Measurements from ENCODE around the gene AMACR. TPM values are rescaled to one million over a fixed set of nuclear protein-coding genes. Genes with fewer than 3 reads are reported as not detected.

AMACR gene
- total and polyA plus RNA-seq, 2 of the 8 experiments (the other 6 are each of a cell fraction or from before 2014, with no cell fraction given) = 9.1 to 12.6 TPM

DNA sequence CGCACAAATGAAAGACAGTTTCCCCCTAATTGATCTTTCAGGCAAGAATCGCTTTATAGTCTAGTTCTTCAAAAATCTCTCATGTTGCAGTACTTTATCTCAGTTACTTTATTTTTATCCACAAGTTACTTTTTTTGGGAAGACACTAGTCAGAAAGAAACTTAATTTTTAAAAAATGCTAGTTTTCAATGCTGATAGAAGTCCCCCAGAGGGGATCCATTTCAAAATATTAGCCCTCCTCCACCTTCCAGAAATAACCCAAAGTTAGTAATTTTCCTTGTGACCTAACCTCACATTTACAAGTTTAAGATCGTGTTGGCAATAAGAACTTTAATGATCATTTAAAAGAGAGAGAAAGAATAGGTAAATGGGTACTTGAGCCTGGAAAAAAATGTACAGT is 24.1 kb upstream of the AMACR start:
- DNase-seq (ENCODE audit: low read depth in 1 of 2, low spot score in 2 of 2) = no peak
- Histone ChIP-seq H3K9me3 (ENCODE audit: insufficient read depth in 2 of 2, low read depth in 1 of 2, low read length in 1 of 2) (no peaks in the 10 kb centered on the region), H2BK20ac (ENCODE audit: low read length) (no peak overlapping the region), H4K91ac (replicated peaks; ENCODE audit: insufficient read length, low read length) (no peak overlapping the region), H3K4me2 (ENCODE audit: insufficient read depth in 1 of 2, low read depth in 2 of 2, low read length in 2 of 2) (no peak overlapping the region), H3K79me1 (ENCODE audit: low read depth, low read length) (no peaks in the 10 kb centered on the region), H2AK5ac (ENCODE audit: low read depth, low read length) (no peak overlapping the region), H2BK12ac (ENCODE audit: low read depth, low read length) (no peak overlapping the region), H3K27me3 (replicated peaks in 1 of 4; ENCODE audit: control insufficient read depth in 3 of 4, extremely low read depth in 1 of 4, insufficient read depth in 3 of 4, low read length in 3 of 4) (no peaks in the 10 kb centered on the region), H3K18ac (ENCODE audit: extremely low read depth, low read length) (no peak overlapping the region), H4K8ac (ENCODE audit: extremely low read depth, insufficient read depth, low read length) (no peak overlapping the region), H3K4ac (replicated peaks; ENCODE audit: insufficient read length, low read depth, low read length) (no peak overlapping the region), H4K20me1 (replicated peaks in 1 of 2; ENCODE audit: control insufficient read depth in 1 of 2, insufficient read depth in 2 of 2, low read length in 2 of 2) (no peaks in the 10 kb centered on the region), H3K27ac (ENCODE audit: low read depth, low read length) (no peak overlapping the region), H3K23ac (ENCODE audit: insufficient read length) (no peak overlapping the region), H2AFZ (ENCODE audit: low read length) (no peak overlapping the region), H2BK15ac (ENCODE audit: low read length) (no peak overlapping the region), H3K4me1 (replicated peaks in 1 of 4; ENCODE audit: control insufficient read depth in 3 of 4, insufficient read depth in 4 of 4, low read length in 3 of 4) (no peaks in the 10 kb centered on the region), H3K4me3 (ENCODE audit: extremely low read depth in 1 of 4, insufficient read depth in 2 of 4, low read depth in 3 of 4, low read length in 4 of 4) (no peak overlapping the region), H2BK5ac (ENCODE audit: low read depth, low read length) (no peak overlapping the region), H3K56ac (replicated peaks; ENCODE audit: insufficient read length, low read depth, low read length) (no peak overlapping the region), H2BK120ac (replicated peaks; ENCODE audit: low read depth, low read length) (no peak overlapping the region), H4K5ac (ENCODE audit: insufficient read length, low read depth, low read length) (no peak overlapping the region), H3K79me2 (ENCODE audit: control insufficient read depth in 1 of 2, insufficient read depth in 2 of 2, low read length in 2 of 2) (no peaks in the 10 kb centered on the region), H3K36me3 (ENCODE audit: control insufficient read depth in 2 of 4, insufficient read depth in 4 of 4, low read length in 3 of 4) (no peaks in the 10 kb centered on the region; a peak in 1 of 8 replicates), H3K23me2 (ENCODE audit: low read depth, low read length) (no peaks in the 10 kb centered on the region), H3K9ac (replicated peaks in 1 of 4; ENCODE audit: extremely low read depth in 1 of 4, low read depth in 3 of 4, low read length in 3 of 4) (no peak overlapping the region), H3K14ac (ENCODE audit: insufficient read length) (no peak overlapping the region)
- CTCF ChIA-PET (ENCODE audit: partially characterized antibody) = no interaction called here
- 93% methylated on average over 3 of the region's 3 CpGs; no CpG with 5 or more reads in 1 of the 2 experiments for WGBS, 2 experiments (ENCODE audit: extremely low coverage in 1 of 2, insufficient coverage in 1 of 2, insufficient read length in 1 of 2, insufficient replicate concordance in 2 of 2, low coverage in 1 of 2, low lambda C conversion rate in 2 of 2, missing lambda C conversion rate in 1 of 2)
- FAIRE-seq = no peak
- POLR2A ChIA-PET (ENCODE audit: partially characterized antibody) = interaction anchor here (1.6 kb wide), 1 partner anchor 24 kb away, joined by 5 read pairs; the partner anchor contains the start of gene AMACR
- TF ChIP-seq GTF2F1 (IDR thresholded peaks at IDR 0.05; ENCODE audit: borderline replicate concordance, low read depth, low read length) = no peak
- TF ChIP-seq, protein P1, sequence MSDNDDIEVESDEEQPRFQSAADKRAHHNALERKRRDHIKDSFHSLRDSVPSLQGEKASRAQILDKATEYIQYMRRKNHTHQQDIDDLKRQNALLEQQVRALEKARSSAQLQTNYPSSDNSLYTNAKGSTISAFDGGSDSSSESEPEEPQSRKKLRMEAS (IDR thresholded peaks at IDR 0.05) = no peak
- TF ChIP-seq SIN3A (conservative IDR thresholded peaks at IDR 0.05 in 1 of 2, IDR thresholded peaks at IDR 0.05 in 1 of 2; ENCODE audit: low read depth in 1 of 2, low read length in 2 of 2) = no peak
- TF ChIP-seq TAF7 (optimal IDR thresholded peaks at IDR 0.05; ENCODE audit: borderline replicate concordance, low read depth, low read length) = no peak
- TF ChIP-seq, protein P2, sequence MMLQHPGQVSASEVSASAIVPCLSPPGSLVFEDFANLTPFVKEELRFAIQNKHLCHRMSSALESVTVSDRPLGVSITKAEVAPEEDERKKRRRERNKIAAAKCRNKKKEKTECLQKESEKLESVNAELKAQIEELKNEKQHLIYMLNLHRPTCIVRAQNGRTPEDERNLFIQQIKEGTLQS (IDR thresholded peaks at IDR 0.05; ENCODE audit: insufficient read depth, low read depth, low read length) = no peak
- TF ChIP-seq EZH2 (IDR thresholded peaks at IDR 0.05; ENCODE audit: low read depth, low read length, severe bottlenecking) = no peak
- TF ChIP-seq TEAD4 (IDR thresholded peaks at IDR 0.05; ENCODE audit: low read depth, low read length) = no peak
- no peak for TF ChIP-seq CEBPB (IDR thresholded peaks at IDR 0.05; ENCODE audit: low read depth, low read length)
- no peak for TF ChIP-seq TBP (IDR thresholded peaks at IDR 0.05; ENCODE audit: low read depth, low read length)
- no peak for TF ChIP-seq POU5F1 (IDR thresholded peaks at IDR 0.05; ENCODE audit: low read depth, low read length)
- TF ChIP-seq SIX5 (IDR thresholded peaks at IDR 0.05; ENCODE audit: low read depth, low read length) = no peak
- TF ChIP-seq, protein P3, sequence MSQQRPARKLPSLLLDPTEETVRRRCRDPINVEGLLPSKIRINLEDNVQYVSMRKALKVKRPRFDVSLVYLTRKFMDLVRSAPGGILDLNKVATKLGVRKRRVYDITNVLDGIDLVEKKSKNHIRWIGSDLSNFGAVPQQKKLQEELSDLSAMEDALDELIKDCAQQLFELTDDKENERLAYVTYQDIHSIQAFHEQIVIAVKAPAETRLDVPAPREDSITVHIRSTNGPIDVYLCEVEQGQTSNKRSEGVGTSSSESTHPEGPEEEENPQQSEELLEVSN (IDR thresholded peaks at IDR 0.05) = no peak
- TF ChIP-seq SRF (IDR thresholded peaks at IDR 0.05; ENCODE audit: low read depth, low read length) = no peak
- no peak for TF ChIP-seq TCF12 (IDR thresholded peaks at IDR 0.05; ENCODE audit: low read depth, low read length)

Measured in H1 (cell line).